Endothelial cell of umbilical vein (primary cell): ENCODE results near the gene ALDH2. TPM values are rescaled to one million over a fixed set of nuclear protein-coding genes. Genes with fewer than 3 reads are reported as not detected.

Experiments used
- BruUV-seq: library from RNA; stranded (reverse); fragments of 400-500 nt; replicated peaks from 2 replicates; lab custom pipeline; 2021; lab: Mats Ljungman, UMichigan
- CTCF ChIA-PET: fragments of 300-600, 350-600 bp; sonication (Branson Sonifier 250); formaldehyde crosslinking; loops from one replicate; lab custom pipeline; 2021; ENCODE audit warnings: antibody characterized with exemption, inconsistent platforms; lab: Charles Lee
- POLR2A ChIA-PET: fragments of 300-600, 350-600 bp; sonication (Branson Sonifier 250); formaldehyde crosslinking; loops from one replicate; lab custom pipeline; 2021; ENCODE audit warnings: antibody characterized with exemption, inconsistent platforms; lab: Charles Lee
- DNase-seq: peaks from one replicate; pipeline ENCODE4 v3.0.0-alpha.2; 2011; ENCODE audit warnings: low read depth, low spot score
- FAIRE-seq: peaks from 2 replicates; lab custom pipeline; 2011; peaks lifted over from hg19 to GRCh38; lab: Jason Lieb, UNC
- H2AFZ ChIP-seq: 2 replicates; pipeline ENCODE4 v1.6.0; 2012; ENCODE audit warnings: low read depth, low read length, control low read depth, inconsistent platforms
- H3K27ac ChIP-seq: 2 replicates; pipeline ENCODE4 v1.5.1; 2011; ENCODE audit warnings: low read depth, mild to moderate bottlenecking, control low read depth, low read length, moderate library complexity; ENCODE audit not compliant: insufficient read depth
- H3K27me3 ChIP-seq, 2 experiments: 2 replicates each; pipeline versions ENCODE4 v1.6.0 to v1.6.1; 2011; ENCODE audit warnings: low read length in 2 of 2, mixed read lengths in 1 of 2; ENCODE audit not compliant: control insufficient read depth in 2 of 2, insufficient read depth in 2 of 2
- H3K36me3 ChIP-seq, 2 experiments: 2 replicates in 1 of 2; 3 replicates in 1 of 2; pipeline ENCODE4 v1.5.1; 2011; ENCODE audit warnings: low read length in 2 of 2, mild to moderate bottlenecking in 1 of 2, moderate library complexity in 1 of 2; ENCODE audit not compliant: control insufficient read depth in 2 of 2, insufficient read depth in 2 of 2; ENCODE audit errors: extremely low read depth in 1 of 2
- H3K4me1 ChIP-seq: 3 replicates; pipeline ENCODE4 v1.5.1; 2011; ENCODE audit warnings: mild to moderate bottlenecking, low read length; ENCODE audit not compliant: control insufficient read depth, insufficient read depth; ENCODE audit errors: extremely low read depth
- H3K4me2 ChIP-seq: 2 replicates; pipeline ENCODE4 v1.6.1; 2011; ENCODE audit warnings: low read length, control low read depth, mixed read lengths; ENCODE audit not compliant: insufficient read depth
- H3K4me3 ChIP-seq, 3 experiments: fragments of 200-600 bp in 1 of 3; sonication (generic), shearing (Covaris generic) in 1 of 3; replicated peaks in 1 of 3; 2 replicates each; pipeline ENCODE4 v1.5.1; 2011 to 2016; ENCODE audit warnings: control low read depth in 3 of 3, low read length in 3 of 3, mild to moderate bottlenecking in 2 of 3, inconsistent platforms in 1 of 3, low read depth in 1 of 3, moderate library complexity in 1 of 3; ENCODE audit not compliant: insufficient read depth in 1 of 3
- H3K79me2 ChIP-seq: 2 replicates; pipeline ENCODE4 v1.6.0; 2012; ENCODE audit warnings: low read length, inconsistent platforms; ENCODE audit not compliant: control insufficient read depth, insufficient read depth
- H3K9ac ChIP-seq: replicated peaks from 2 replicates; pipeline ENCODE3; 2011; ENCODE audit warnings: low read length, control low read depth; ENCODE audit not compliant: insufficient read depth; ENCODE audit errors: extremely low read depth
- H3K9me1 ChIP-seq: replicated peaks from 3 replicates; pipeline ENCODE4 v1.6.0; 2011; ENCODE audit warnings: mild to moderate bottlenecking, low read length; ENCODE audit not compliant: control insufficient read depth, insufficient read depth; ENCODE audit errors: extremely low read depth
- H3K9me3 ChIP-seq: replicated peaks from 2 replicates; pipeline ENCODE4 v1.5.1; 2012; ENCODE audit warnings: low read length, inconsistent platforms; ENCODE audit not compliant: control insufficient read depth, insufficient read depth
- H4K20me1 ChIP-seq: replicated peaks from 2 replicates; pipeline ENCODE3; 2011; ENCODE audit warnings: mild to moderate bottlenecking, low read length; ENCODE audit not compliant: control insufficient read depth, insufficient read depth; ENCODE audit errors: extremely low read depth
- CTCF ChIP-seq, 2 donors: IDR thresholded peaks; 1 replicate in 1 of 2; 2 replicates in 1 of 2; pipeline ENCODE4 v1.5.1; 2011; ENCODE audit warnings: low read length in 2 of 2, mild to moderate bottlenecking in 2 of 2, moderate library complexity in 2 of 2, control low read depth in 1 of 2, inconsistent platforms in 1 of 2, low read depth in 1 of 2; ENCODE audit not compliant: insufficient read depth in 1 of 2; ENCODE audit errors: extremely low read depth in 1 of 2
- EZH2 ChIP-seq: IDR thresholded peaks from 2 replicates; pipeline ENCODE4 v1.6.1; 2012; ENCODE audit warnings: borderline replicate concordance, low read depth, mild to moderate bottlenecking, moderate library complexity, low read length, inconsistent platforms; ENCODE audit not compliant: severe bottlenecking
- FOS ChIP-seq: IDR thresholded peaks from 2 replicates; pipeline ENCODE4 v1.6.1; 2011; ENCODE audit warnings: mild to moderate bottlenecking, low read length, moderate library complexity, borderline replicate concordance; ENCODE audit not compliant: insufficient read depth
- GATA2 ChIP-seq: IDR thresholded peaks from 2 replicates; pipeline ENCODE4 v1.7.0; 2011; ENCODE audit warnings: low read depth, mild to moderate bottlenecking, moderate library complexity, mixed read lengths, low read length; ENCODE audit not compliant: insufficient read length, insufficient read depth
- JUN ChIP-seq: IDR thresholded peaks from 2 replicates; pipeline ENCODE4 v1.6.1; 2011; ENCODE audit warnings: borderline replicate concordance, low read depth; ENCODE audit not compliant: insufficient read length, insufficient read depth
- MAX ChIP-seq: IDR thresholded peaks from 2 replicates; pipeline ENCODE4 v1.6.1; 2011; ENCODE audit not compliant: insufficient read depth, insufficient read length
- MYC ChIP-seq: IDR thresholded peaks from one replicate; pipeline ENCODE4 v1.6.1; 2011; ENCODE audit warnings: mild to moderate bottlenecking, low read depth, low read length
- POLR2A ChIP-seq: IDR thresholded peaks from 2 replicates; pipeline ENCODE4 v1.6.1; 2012; ENCODE audit warnings: low read depth, mild to moderate bottlenecking, control low read depth, low read length
- POLR2AphosphoS5 ChIP-seq: IDR thresholded peaks from 2 replicates; pipeline ENCODE4 v1.6.1; 2012; ENCODE audit warnings: low read depth, mild to moderate bottlenecking, control low read depth, low read length, moderate library complexity; ENCODE audit not compliant: insufficient read depth
- dilution Hi-C: fragments of 300-500 bp; cut with MboI; formaldehyde crosslinking; loops from one replicate; pipeline ENCODE4 v1.15.0; 2019; ENCODE audit warnings: low sequenced_read_pairs; ENCODE audit not compliant: extremely low pct_ligation_motif_present
- intact Hi-C: fragments of 100-400 bp; cut with micrococcal nuclease; formaldehyde crosslinking; loops from one replicate; pipeline ENCODE4 v1.10.0; 2022
- polyA plus RNA-seq, 4 experiments: library from polyadenylated mRNA; depleted of rRNA in 3 of 4; stranded (reverse) in 3 of 4; unstranded in 1 of 4; fragments of >200 nt; gene quantifications; 2 replicates each; pipeline versions ENCODE4 v1.2.1 to v1.2.3, GENCODE V29; 2011 to 2012; ENCODE audit warnings: missing spikeins in 1 of 4
- total RNA-seq: library from RNA; stranded (reverse); gene quantifications from 2 replicates; pipeline ENCODE4 v1.2.3, GENCODE V29; 2021

ALDH2 gene
- total and polyA plus RNA-seq, 2 donors (not counting 3 experiments of a cell fraction or from before 2014, with no cell fraction given): 69.5 to 86.5 TPM

- ChIA-PET CTCF (no interaction called here), POLR2A (no interaction called here)
- no peak overlapping the region for H3K4me3 ChIP-seq
- DNase-seq (no peak), FAIRE-seq (no peak)
- H3K36me3 ChIP-seq: peaks cover 4% of the 10 kb centered on the region in 2 experiments
- H3K9me1 ChIP-seq: no peaks in the 10 kb centered on the region
- H3K27me3 ChIP-seq: no peaks in the 10 kb centered on the region
- peaks cover 36% of the 10 kb centered on the region for H3K79me2 ChIP-seq
- H3K27ac ChIP-seq: no peak overlapping the region
- H4K20me1 ChIP-seq: no peaks in the 10 kb centered on the region
- intact Hi-C loops (no loop called here), dilution Hi-C loops (no loop called here)
- H3K4me1 ChIP-seq: peaks cover 12% of the 10 kb centered on the region
- H3K4me2 ChIP-seq: no peak overlapping the region
- no peak overlapping the region for H2AFZ ChIP-seq
- H3K9ac ChIP-seq: no peak overlapping the region
- no peak for TF ChIP-seq EZH2
- no peaks in the 10 kb centered on the region for H3K9me3 ChIP-seq
- BruUV-seq: no TSS peak
These were observed 71.6 kb downstream of the ALDH2 start for GRCh38 chr12:111838353-111838752.

- BruUV-seq: no TSS peak
- ChIA-PET POLR2A (no interaction called here), CTCF (interaction anchor here (0.7 to 1.3 kb wide), 4 partner anchors 19 to 546 kb away, joined by 3 to 5 read pairs (median 3); no protein-coding TSS in a partner anchor)
- Histone ChIP-seq H3K4me3 (peak overlapping the region; percentile 57 to 97 (median 77)), H3K4me2 (peak overlapping the region; percentile 93), H3K79me2 (peaks cover 59% of the 10 kb centered on the region), H4K20me1 (no peaks in the 10 kb centered on the region), H3K9me3 (no peaks in the 10 kb centered on the region), H3K36me3 (peaks cover 4% of the 10 kb centered on the region in 2 experiments), H3K4me1 (peaks cover 15% of the 10 kb centered on the region), H3K9me1 (no peaks in the 10 kb centered on the region), H3K27ac (peak overlapping the region; percentile 83), H3K27me3 (no peaks in the 10 kb centered on the region), H2AFZ (no peak overlapping the region), H3K9ac (peak overlapping the region; percentile 87)
- intact Hi-C loops (loop anchor here (5.0 to 10.0 kb wide), 2 partner anchors 171 to 574 kb away; partner anchors contain the start of genes ERP29, PTPN11 and TMEM116), dilution Hi-C loops (no loop called here)
- DNase-seq (no peak), FAIRE-seq (no peak)
- TF ChIP-seq CTCF (IDR thresholded peaks at IDR 0.05; ENCODE audit: extremely low read depth in 1 of 2, insufficient read depth in 1 of 2, low read depth in 1 of 2, low read length in 2 of 2) (no peak), JUN (no peak), EZH2 (no peak), GATA2 (no peak), MAX (no peak), POLR2A (no peak), POLR2AphosphoS5 (no peak), MYC (no peak), FOS (no peak)
These were observed 74.1 kb downstream of the ALDH2 start for GRCh38 chr12:111840807-111841206.
